ENCODE data around the gene VASH1.

VASH1 gene

GRCh38 chr14:76786601-76787000, 25.3 kb downstream of the VASH1 start:
- DNase-seq = no peak

- no peak for DNase-seq
Observed at GRCh38 chr14:76792422-76792821, 31.2 kb downstream of the VASH1 start.

- no peak for DNase-seq
Observed at GRCh38 chr14:76793324-76793723, 32.1 kb downstream of the VASH1 start.

- DNase-seq = no peak
Observed at GRCh38 chr14:76793956-76794355, 32.7 kb downstream of the VASH1 start.

- DNase-seq = no peak
Observed at GRCh38 chr14:76806446-76806845, 45.2 kb downstream of the VASH1 start.

GRCh38 chr14:76808011-76808410, 46.7 kb downstream of the VASH1 start:
- DNase-seq = no peak

GRCh38 chr14:76808990-76809389, 47.7 kb downstream of the VASH1 start:
- DNase-seq = no peak

GRCh38 chr14:76810525-76810924, 49.3 kb downstream of the VASH1 start:
- DNase-seq = no peak

GRCh38 chr14:76810953-76811400, 49.7 kb downstream of the VASH1 start:
- DNase-seq = no peak

- DNase-seq = no peak
Observed at GRCh38 chr14:76811561-76811960, 50.3 kb downstream of the VASH1 start.

- peak; percentile 2 for DNase-seq
Observed at GRCh38 chr14:76812093-76812421, 50.8 kb downstream of the VASH1 start.

GRCh38 chr14:76812422-76813383, 51.4 kb downstream of the VASH1 start, which contains the start of gene ANGEL1:
Gene ANGEL1 (minus strand): TSS chr14:76812882. CDS start chr14:76812827, 55 bp downstream.
- DNase-seq = peak; percentile 96

- DNase-seq = no peak
Observed at GRCh38 chr14:76814726-76815645, 53.7 kb downstream of the VASH1 start.

- no peak for DNase-seq
Observed at GRCh38 chr14:76820700-76821099, 59.4 kb downstream of the VASH1 start.

GRCh38 chr14:76826122-76826521, 64.9 kb downstream of the VASH1 start, which contains the start of gene LRRC74A:
Gene LRRC74A (plus strand): TSS chr14:76826408. CDS start chr14:76826698, 290 bp downstream.
- DNase-seq = no peak

GRCh38 chr14:76827696-76828296, 66.5 kb downstream of the VASH1 start:
- DNase-seq = no peak

- DNase-seq = no peak
Observed at GRCh38 chr14:76828339-76829012, 67.2 kb downstream of the VASH1 start.

- no peak for DNase-seq
Observed at GRCh38 chr14:76829013-76829365, 67.7 kb downstream of the VASH1 start.

- no peak for DNase-seq
Observed at GRCh38 chr14:76829650-76830421, 68.6 kb downstream of the VASH1 start.

- no peak for DNase-seq
Observed at GRCh38 chr14:76830556-76830955, 69.3 kb downstream of the VASH1 start.

GRCh38 chr14:76832503-76832988, 71.3 kb downstream of the VASH1 start:
- no peak for DNase-seq
